ENCODE data around the gene LAIR2. TPM values are rescaled to one million over a fixed set of nuclear protein-coding genes. Genes with fewer than 3 reads are reported as not detected.

The LAIR2 gene
- total and polyA plus RNA-seq, 2 of the 13 experiments (the other 11 are each of a cell fraction or from before 2014, with no cell fraction given) = 1.3 to 1.9 TPM

GRCh38 chr19:54464630-54465425 is 37.8 kb upstream of the LAIR2 start (continued):
- no peak for TF ChIP-seq USF2 (IDR thresholded peaks at IDR 0.05; ENCODE audit: low read depth, low read length)
- TF ChIP-seq USF2 (CRISPR knock-in tag; IDR thresholded peaks at IDR 0.05; ENCODE audit: borderline replicate concordance) = no peak
- TF ChIP-seq ZNF296 (CRISPR knock-in tag; conservative IDR thresholded peaks at IDR 0.05) = no peak
- TF ChIP-seq ASH2L (IDR thresholded peaks at IDR 0.05; ENCODE audit: insufficient read length, low read depth, low read length) = peak; percentile 81
- peak; percentile 58 for TF ChIP-seq MED8 (CRISPR knock-in tag; IDR thresholded peaks at IDR 0.05; ENCODE audit: insufficient replicate concordance)
- peak; percentile 92 for TF ChIP-seq ZNF501 (CRISPR knock-in tag; IDR thresholded peaks at IDR 0.05)
- no peak for TF ChIP-seq HMGA1 (CRISPR knock-in tag; conservative IDR thresholded peaks at IDR 0.05)
- no peak; the same call in 1 of the 2 replicates for TF ChIP-seq KLF15 (CRISPR knock-in tag; IDR thresholded peaks at IDR 0.05; ENCODE audit: borderline replicate concordance)
- TF ChIP-seq CENPX (CRISPR knock-in tag; IDR thresholded peaks at IDR 0.05) = no peak
- no peak for TF ChIP-seq BRCA1 (CRISPR knock-in tag; IDR thresholded peaks at IDR 0.05)
- no peak for TF ChIP-seq ZBTB34 (CRISPR knock-in tag; IDR thresholded peaks at IDR 0.05)
- no peak; the same call in 1 of the 2 replicates for TF ChIP-seq ZNF430 (CRISPR knock-in tag; IDR thresholded peaks at IDR 0.05)
- no peak for TF ChIP-seq DR1 (CRISPR knock-in tag; IDR thresholded peaks at IDR 0.05)
- TF ChIP-seq TAF15 (IDR thresholded peaks at IDR 0.05; ENCODE audit: low read depth, low read length, poor library complexity, severe bottlenecking) = peak; percentile 78
- TF ChIP-seq PAX8 (CRISPR knock-in tag; IDR thresholded peaks at IDR 0.05; ENCODE audit: borderline replicate concordance) = no peak
- no peak for TF ChIP-seq HNRNPK (IDR thresholded peaks at IDR 0.05; ENCODE audit: low read depth, low read length, poor library complexity, severe bottlenecking)
- TF ChIP-seq ZFP91 (CRISPR knock-in tag; IDR thresholded peaks at IDR 0.05; ENCODE audit: borderline replicate concordance) = peak; percentile 100
- peak; percentile 52; the same call in 1 of the 2 replicates for TF ChIP-seq ZNF598 (CRISPR knock-in tag; IDR thresholded peaks at IDR 0.05; ENCODE audit: borderline replicate concordance)
- no peak for TF ChIP-seq MAFF (IDR thresholded peaks at IDR 0.05; ENCODE audit: low read depth, low read length)
- TF ChIP-seq ZNF772 (CRISPR knock-in tag; IDR thresholded peaks at IDR 0.05) = no peak
- TF ChIP-seq ZNF800 (CRISPR knock-in tag; IDR thresholded peaks at IDR 0.05) = peak; percentile 48; the same call in 1 of the 2 replicates
